SU-DHL-6 (cell line): Measurements from ENCODE around the gene FRMPD3.

Source experiments
- EZH2phosphoT487 ChIP-seq: fragments of 200-600 bp; sonication (generic), shearing (Covaris generic); conservative IDR thresholded peaks from 2 replicates; pipeline ENCODE4 v1.6.1; 2018; ENCODE audit warnings: mild to moderate bottlenecking, antibody characterized with exemption, low read length, moderate library complexity, mixed read lengths
- TF ChIP-seq, protein P1 (sequence below): fragments of 200-600 bp; sonication (generic); IDR thresholded peaks from one replicate; pipeline ENCODE4 v1.5.1; 2017; ENCODE audit warnings: antibody characterized with exemption, mild to moderate bottlenecking, low read length, moderate library complexity; ENCODE audit not compliant: insufficient read depth, poor library complexity, severe bottlenecking

DNA sequence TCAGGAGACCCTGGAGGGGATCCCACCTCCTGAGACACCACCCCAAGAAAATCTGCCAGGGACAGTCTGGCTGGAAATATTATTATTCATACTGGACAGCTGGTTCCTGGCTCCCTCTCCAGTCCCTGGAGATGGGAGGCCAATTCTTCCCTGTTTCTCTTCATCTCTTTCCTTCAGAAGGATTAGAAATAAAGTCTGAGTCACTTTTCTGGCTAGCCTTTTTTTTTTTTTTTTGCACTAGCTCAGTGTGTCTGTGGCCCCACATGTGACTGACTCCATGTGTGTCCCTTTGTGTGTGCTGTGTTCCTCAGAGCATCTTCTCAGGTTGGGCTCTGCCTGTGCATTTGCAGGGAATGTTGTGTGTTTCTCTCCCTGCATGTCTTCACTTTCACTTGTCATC is 1.8 kb upstream of the FRMPD3 start:
- TF ChIP-seq, protein P1, sequence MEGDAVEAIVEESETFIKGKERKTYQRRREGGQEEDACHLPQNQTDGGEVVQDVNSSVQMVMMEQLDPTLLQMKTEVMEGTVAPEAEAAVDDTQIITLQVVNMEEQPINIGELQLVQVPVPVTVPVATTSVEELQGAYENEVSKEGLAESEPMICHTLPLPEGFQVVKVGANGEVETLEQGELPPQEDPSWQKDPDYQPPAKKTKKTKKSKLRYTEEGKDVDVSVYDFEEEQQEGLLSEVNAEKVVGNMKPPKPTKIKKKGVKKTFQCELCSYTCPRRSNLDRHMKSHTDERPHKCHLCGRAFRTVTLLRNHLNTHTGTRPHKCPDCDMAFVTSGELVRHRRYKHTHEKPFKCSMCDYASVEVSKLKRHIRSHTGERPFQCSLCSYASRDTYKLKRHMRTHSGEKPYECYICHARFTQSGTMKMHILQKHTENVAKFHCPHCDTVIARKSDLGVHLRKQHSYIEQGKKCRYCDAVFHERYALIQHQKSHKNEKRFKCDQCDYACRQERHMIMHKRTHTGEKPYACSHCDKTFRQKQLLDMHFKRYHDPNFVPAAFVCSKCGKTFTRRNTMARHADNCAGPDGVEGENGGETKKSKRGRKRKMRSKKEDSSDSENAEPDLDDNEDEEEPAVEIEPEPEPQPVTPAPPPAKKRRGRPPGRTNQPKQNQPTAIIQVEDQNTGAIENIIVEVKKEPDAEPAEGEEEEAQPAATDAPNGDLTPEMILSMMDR, result no peak
- no peak for TF ChIP-seq EZH2phosphoT487
